HepG2 (cell line): Measurements from ENCODE around the gene TRAF3. TPM values are rescaled to one million over a fixed set of nuclear protein-coding genes. Genes with fewer than 3 reads are reported as not detected.

Source experiments
- CHCHD3 ChIP-seq: sonication (generic); formaldehyde crosslinking; IDR thresholded peaks from 2 replicates; pipeline ENCODE4 v1.8.0; 2022; ENCODE audit warnings: mild to moderate bottlenecking, missing genetic modification reagents, moderate library complexity
- CREB1 ChIP-seq, 2 experiments: fragments of 450-650 bp in 1 of 2; IDR thresholded peaks; 2 replicates each; pipeline ENCODE4 v1.6.1; 2016 to 2017; ENCODE audit warnings: control low read depth in 1 of 2, mild to moderate bottlenecking in 1 of 2, missing compliant biosample characterization in 1 of 2, missing genetic modification characterization in 1 of 2
- DPF2 ChIP-seq: sonication (generic); formaldehyde crosslinking; IDR thresholded peaks from 2 replicates; pipeline ENCODE4 v1.4.0; 2020; ENCODE audit warnings: mild to moderate bottlenecking, low read depth, missing genetic modification reagents, borderline replicate concordance
- FLYWCH1 ChIP-seq: sonication (generic); formaldehyde crosslinking; IDR thresholded peaks from 2 replicates; pipeline ENCODE4 v1.8.1; 2023; ENCODE audit warnings: mild to moderate bottlenecking, missing genetic modification reagents
- GFI1 ChIP-seq: sonication (generic); formaldehyde crosslinking; IDR thresholded peaks from 2 replicates; pipeline ENCODE4 v1.5.0; 2020; ENCODE audit warnings: missing genetic modification reagents, mild to moderate bottlenecking, borderline replicate concordance
- MEF2D ChIP-seq: sonication (generic); formaldehyde crosslinking; IDR thresholded peaks from 2 replicates; pipeline ENCODE4 v1.5.1; 2020; ENCODE audit warnings: mild to moderate bottlenecking, missing genetic modification reagents
- MTA1 ChIP-seq: sonication (generic); formaldehyde crosslinking; IDR thresholded peaks from 2 replicates; pipeline ENCODE4 v1.4.0; 2020; ENCODE audit warnings: missing genetic modification reagents, mild to moderate bottlenecking, borderline replicate concordance
- NAIF1 ChIP-seq: sonication (generic); formaldehyde crosslinking; IDR thresholded peaks from 2 replicates; pipeline ENCODE4 v1.5.0; 2020; ENCODE audit warnings: mild to moderate bottlenecking, missing genetic modification reagents, borderline replicate concordance
- NCOA5 ChIP-seq: sonication (generic); formaldehyde crosslinking; IDR thresholded peaks from 2 replicates; pipeline ENCODE4 v1.4.0; 2020; ENCODE audit warnings: missing genetic modification reagents
- NFE2L2 ChIP-seq: fragments of 150-350 bp; IDR thresholded peaks from 2 replicates; pipeline ENCODE4 v1.6.1; 2014; ENCODE audit warnings: low read length
- STAT5B ChIP-seq: sonication (generic); formaldehyde crosslinking; IDR thresholded peaks from 2 replicates; pipeline ENCODE4 v1.4.0; 2020; ENCODE audit warnings: missing genetic modification reagents
- TBL1XR1 ChIP-seq: fragments of 150-350 bp; IDR thresholded peaks from 2 replicates; pipeline ENCODE4 v1.6.1; 2014; ENCODE audit warnings: borderline replicate concordance, low read length; ENCODE audit not compliant: partially characterized antibody
- TOPORS ChIP-seq: sonication (generic); formaldehyde crosslinking; IDR thresholded peaks from 2 replicates; pipeline ENCODE4 v1.8.0; 2023; ENCODE audit warnings: mild to moderate bottlenecking, missing genetic modification reagents
- ZNF180 ChIP-seq: sonication (generic); formaldehyde crosslinking; IDR thresholded peaks from 2 replicates; pipeline ENCODE4 v1.4.0; 2020; ENCODE audit warnings: low read depth, missing genetic modification reagents, borderline replicate concordance
- ZNF251 ChIP-seq: sonication (generic); formaldehyde crosslinking; IDR thresholded peaks from 2 replicates; pipeline ENCODE4 v1.9.0; 2021; ENCODE audit warnings: mild to moderate bottlenecking, missing genetic modification reagents
- ZNF724P ChIP-seq: sonication (generic); formaldehyde crosslinking; IDR thresholded peaks from 2 replicates; pipeline ENCODE4 v1.8.0; 2022; ENCODE audit warnings: missing genetic modification reagents, borderline replicate concordance
- ZSCAN21 ChIP-seq: sonication (generic); formaldehyde crosslinking; IDR thresholded peaks from 2 replicates; pipeline ENCODE4 v1.8.0; 2022; ENCODE audit warnings: mild to moderate bottlenecking, missing genetic modification reagents, moderate library complexity, borderline replicate concordance
- ZSCAN29 ChIP-seq: sonication (generic); formaldehyde crosslinking; conservative IDR thresholded peaks from 2 replicates; pipeline ENCODE4 v1.4.0; 2020; ENCODE audit warnings: mild to moderate bottlenecking, missing genetic modification reagents
- polyA plus RNA-seq, 8 experiments: library from polyadenylated mRNA; depleted of rRNA in 3 of 8; stranded (reverse) in 7 of 8; unstranded in 1 of 8; fragments of >200 nt; fragmentation: Illumina TruSeq in 4 of 8; extraction: Trizol in 4 of 8; gene quantifications; 2 replicates each; pipeline versions ENCODE4 v1.2.1 to v1.2.3, GENCODE V29; 2011 to 2016; ENCODE audit warnings: low read depth in 4 of 8, missing spikeins in 1 of 8, mixed read lengths in 1 of 8; ENCODE audit not compliant: insufficient read depth in 1 of 8
- total RNA-seq, 5 experiments: library from RNA; depleted of rRNA; stranded (reverse); fragments of >200 nt; fragmentation: Illumina TruSeq; extraction: Trizol; gene quantifications; 2 replicates each; pipeline ENCODE4 v1.2.3, GENCODE V29; 2016; ENCODE audit warnings: low read depth in 1 of 5
- TF ChIP-seq, protein P1 (sequence below): sonication (generic); formaldehyde crosslinking; IDR thresholded peaks from 2 replicates; pipeline ENCODE4 v1.4.0; 2020; ENCODE audit warnings: mild to moderate bottlenecking, missing genetic modification reagents, borderline replicate concordance
- TF ChIP-seq, protein P2 (sequence below): sonication (generic); formaldehyde crosslinking; IDR thresholded peaks from 2 replicates; pipeline ENCODE4 v1.4.0; 2020; ENCODE audit warnings: missing genetic modification reagents, mild to moderate bottlenecking, borderline replicate concordance
- TF ChIP-seq, protein P3 (sequence below): IDR thresholded peaks from 2 replicates; pipeline ENCODE4 v1.6.1; 2016

Gene TRAF3
- total and polyA plus RNA-seq, 2 of the 13 experiments (the other 11 are each of a cell fraction or from before 2014, with no cell fraction given): 6.9 to 12.2 TPM

DNA sequence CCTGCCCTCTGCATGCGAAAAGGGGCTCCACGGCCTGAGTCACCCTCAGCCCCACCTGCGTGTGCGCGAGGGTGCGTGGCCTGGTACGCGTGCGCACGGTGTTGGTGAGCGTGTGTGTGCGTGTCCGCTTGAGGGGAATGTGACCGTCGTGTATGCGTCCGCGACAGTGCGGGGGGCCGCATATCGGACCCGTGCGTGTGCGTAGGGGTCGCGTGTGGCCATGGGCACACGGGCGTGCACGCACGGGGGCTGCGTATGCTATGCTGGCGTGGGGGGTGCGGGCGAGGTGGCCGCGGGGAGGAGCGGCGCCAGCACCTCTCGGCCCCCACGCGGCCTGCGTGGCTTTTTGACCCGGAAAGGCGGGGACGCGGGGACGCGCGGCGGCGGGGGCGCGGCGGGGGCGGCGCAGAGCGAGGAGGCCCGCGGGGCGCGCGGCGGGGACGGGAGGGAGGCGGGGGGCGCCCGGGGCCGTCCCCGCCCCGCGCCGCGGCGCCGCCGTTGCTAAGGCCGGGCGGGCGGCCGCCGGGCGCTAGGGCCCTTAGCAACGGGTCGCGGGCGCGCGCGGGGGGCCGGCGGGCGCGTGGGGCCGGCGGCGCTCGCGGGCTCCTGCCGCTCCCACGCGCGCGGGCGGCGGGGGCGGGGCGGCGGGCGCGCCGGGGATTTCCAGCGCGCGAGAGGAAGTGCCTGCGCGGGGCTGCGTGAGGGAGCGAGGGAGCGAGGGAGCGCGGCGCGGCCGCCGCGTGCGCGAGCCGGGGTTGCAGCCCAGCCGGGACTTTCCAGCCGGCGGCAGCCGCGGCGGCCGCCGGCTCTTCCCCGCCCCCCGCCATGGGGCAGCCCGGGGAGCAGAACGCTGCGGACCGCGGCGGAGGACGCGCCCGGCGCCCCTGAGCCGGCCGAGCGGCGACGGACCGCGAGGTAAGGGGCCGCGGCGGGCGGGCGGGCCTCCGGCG, at the start of gene TRAF3 (continued):
- TF ChIP-seq, protein P1, sequence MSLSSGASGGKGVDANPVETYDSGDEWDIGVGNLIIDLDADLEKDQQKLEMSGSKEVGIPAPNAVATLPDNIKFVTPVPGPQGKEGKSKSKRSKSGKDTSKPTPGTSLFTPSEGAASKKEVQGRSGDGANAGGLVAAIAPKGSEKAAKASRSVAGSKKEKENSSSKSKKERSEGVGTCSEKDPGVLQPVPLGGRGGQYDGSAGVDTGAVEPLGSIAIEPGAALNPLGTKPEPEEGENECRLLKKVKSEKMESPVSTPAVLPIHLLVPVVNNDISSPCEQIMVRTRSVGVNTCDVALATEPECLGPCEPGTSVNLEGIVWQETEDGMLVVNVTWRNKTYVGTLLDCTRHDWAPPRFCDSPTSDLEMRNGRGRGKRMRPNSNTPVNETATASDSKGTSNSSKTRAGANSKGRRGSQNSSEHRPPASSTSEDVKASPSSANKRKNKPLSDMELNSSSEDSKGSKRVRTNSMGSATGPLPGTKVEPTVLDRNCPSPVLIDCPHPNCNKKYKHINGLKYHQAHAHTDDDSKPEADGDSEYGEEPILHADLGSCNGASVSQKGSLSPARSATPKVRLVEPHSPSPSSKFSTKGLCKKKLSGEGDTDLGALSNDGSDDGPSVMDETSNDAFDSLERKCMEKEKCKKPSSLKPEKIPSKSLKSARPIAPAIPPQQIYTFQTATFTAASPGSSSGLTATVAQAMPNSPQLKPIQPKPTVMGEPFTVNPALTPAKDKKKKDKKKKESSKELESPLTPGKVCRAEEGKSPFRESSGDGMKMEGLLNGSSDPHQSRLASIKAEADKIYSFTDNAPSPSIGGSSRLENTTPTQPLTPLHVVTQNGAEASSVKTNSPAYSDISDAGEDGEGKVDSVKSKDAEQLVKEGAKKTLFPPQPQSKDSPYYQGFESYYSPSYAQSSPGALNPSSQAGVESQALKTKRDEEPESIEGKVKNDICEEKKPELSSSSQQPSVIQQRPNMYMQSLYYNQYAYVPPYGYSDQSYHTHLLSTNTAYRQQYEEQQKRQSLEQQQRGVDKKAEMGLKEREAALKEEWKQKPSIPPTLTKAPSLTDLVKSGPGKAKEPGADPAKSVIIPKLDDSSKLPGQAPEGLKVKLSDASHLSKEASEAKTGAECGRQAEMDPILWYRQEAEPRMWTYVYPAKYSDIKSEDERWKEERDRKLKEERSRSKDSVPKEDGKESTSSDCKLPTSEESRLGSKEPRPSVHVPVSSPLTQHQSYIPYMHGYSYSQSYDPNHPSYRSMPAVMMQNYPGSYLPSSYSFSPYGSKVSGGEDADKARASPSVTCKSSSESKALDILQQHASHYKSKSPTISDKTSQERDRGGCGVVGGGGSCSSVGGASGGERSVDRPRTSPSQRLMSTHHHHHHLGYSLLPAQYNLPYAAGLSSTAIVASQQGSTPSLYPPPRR (CRISPR knock-in tag): no peak
- peak; percentile 81; the same call in 1 of the 2 replicates for TF ChIP-seq MTA1
- TF ChIP-seq CREB1 (IDR thresholded peaks at IDR 0.05): no peak
- TF ChIP-seq CREB1 (CRISPR knock-in tag; IDR thresholded peaks at IDR 0.05): no peak
- no peak for TF ChIP-seq GFI1
- TF ChIP-seq, protein P2, sequence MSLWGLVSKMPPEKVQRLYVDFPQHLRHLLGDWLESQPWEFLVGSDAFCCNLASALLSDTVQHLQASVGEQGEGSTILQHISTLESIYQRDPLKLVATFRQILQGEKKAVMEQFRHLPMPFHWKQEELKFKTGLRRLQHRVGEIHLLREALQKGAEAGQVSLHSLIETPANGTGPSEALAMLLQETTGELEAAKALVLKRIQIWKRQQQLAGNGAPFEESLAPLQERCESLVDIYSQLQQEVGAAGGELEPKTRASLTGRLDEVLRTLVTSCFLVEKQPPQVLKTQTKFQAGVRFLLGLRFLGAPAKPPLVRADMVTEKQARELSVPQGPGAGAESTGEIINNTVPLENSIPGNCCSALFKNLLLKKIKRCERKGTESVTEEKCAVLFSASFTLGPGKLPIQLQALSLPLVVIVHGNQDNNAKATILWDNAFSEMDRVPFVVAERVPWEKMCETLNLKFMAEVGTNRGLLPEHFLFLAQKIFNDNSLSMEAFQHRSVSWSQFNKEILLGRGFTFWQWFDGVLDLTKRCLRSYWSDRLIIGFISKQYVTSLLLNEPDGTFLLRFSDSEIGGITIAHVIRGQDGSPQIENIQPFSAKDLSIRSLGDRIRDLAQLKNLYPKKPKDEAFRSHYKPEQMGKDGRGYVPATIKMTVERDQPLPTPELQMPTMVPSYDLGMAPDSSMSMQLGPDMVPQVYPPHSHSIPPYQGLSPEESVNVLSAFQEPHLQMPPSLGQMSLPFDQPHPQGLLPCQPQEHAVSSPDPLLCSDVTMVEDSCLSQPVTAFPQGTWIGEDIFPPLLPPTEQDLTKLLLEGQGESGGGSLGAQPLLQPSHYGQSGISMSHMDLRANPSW (CRISPR knock-in tag): no peak
- TF ChIP-seq ZNF251: 0 out of 2 replicates have a peak, but pooled peaks have one; percentile 81
- no peak for TF ChIP-seq MEF2D (CRISPR knock-in tag)
- no peak for TF ChIP-seq ZNF724P
- TF ChIP-seq NAIF1 (CRISPR knock-in tag): no peak
- peak; percentile 70; the same call in 1 of the 2 replicates for TF ChIP-seq CHCHD3 (CRISPR knock-in tag)
- no peak for TF ChIP-seq ZSCAN29 (CRISPR knock-in tag)
- TF ChIP-seq TOPORS: no peak
- TF ChIP-seq, protein P3, sequence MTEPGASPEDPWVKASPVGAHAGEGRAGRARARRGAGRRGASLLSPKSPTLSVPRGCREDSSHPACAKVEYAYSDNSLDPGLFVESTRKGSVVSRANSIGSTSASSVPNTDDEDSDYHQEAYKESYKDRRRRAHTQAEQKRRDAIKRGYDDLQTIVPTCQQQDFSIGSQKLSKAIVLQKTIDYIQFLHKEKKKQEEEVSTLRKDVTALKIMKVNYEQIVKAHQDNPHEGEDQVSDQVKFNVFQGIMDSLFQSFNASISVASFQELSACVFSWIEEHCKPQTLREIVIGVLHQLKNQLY (CRISPR knock-in tag): no peak
- TF ChIP-seq DPF2 (CRISPR knock-in tag): no peak
- no peak; the same call in 1 of the 2 replicates for TF ChIP-seq ZSCAN21 (CRISPR knock-in tag)
- no peak for TF ChIP-seq NFE2L2
- no peak for TF ChIP-seq ZNF180 (CRISPR knock-in tag)
- no peak for TF ChIP-seq FLYWCH1 (CRISPR knock-in tag)
- no peak for TF ChIP-seq TBL1XR1
- no peak for TF ChIP-seq STAT5B (CRISPR knock-in tag)
- TF ChIP-seq NCOA5: no peak
